HUDEP-2 (cell line): Measurements from ENCODE around the gene SSNA1.

ENCODE experiments used
- DNase-seq, 76 experiments: peaks; one replicate each; lab custom pipeline; 2025; ENCODE audit not compliant: unreplicated experiment in 76 of 76; lab: John Stamatoyannopoulos, UW

SSNA1 gene

DNA sequence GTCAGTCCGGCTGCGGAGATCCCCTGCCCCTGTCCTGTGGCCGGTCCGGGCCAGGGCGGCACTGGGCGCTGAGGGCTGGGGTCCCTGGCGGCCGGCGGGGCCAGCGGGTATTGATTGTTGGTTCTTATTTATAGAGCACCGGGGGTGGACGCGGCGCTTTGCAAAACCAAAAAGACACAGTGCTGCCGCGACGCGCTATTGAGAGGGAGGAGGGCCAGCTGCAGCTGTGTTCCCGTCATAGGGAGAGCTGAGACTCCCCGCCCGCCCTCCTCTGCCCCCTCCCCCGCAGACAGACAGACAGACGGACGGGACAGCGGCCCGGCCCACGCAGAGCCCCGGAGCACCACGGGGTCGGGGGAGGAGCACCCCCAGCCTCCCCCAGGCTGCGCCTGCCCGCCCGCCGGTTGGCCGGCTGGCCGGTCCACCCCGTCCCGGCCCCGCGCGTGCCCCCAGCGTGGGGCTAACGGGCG is 21.2 kb upstream of the SSNA1 start:
- DNase-seq: peak in 2 of 76 experiments; percentile 5 to 34

DNA sequence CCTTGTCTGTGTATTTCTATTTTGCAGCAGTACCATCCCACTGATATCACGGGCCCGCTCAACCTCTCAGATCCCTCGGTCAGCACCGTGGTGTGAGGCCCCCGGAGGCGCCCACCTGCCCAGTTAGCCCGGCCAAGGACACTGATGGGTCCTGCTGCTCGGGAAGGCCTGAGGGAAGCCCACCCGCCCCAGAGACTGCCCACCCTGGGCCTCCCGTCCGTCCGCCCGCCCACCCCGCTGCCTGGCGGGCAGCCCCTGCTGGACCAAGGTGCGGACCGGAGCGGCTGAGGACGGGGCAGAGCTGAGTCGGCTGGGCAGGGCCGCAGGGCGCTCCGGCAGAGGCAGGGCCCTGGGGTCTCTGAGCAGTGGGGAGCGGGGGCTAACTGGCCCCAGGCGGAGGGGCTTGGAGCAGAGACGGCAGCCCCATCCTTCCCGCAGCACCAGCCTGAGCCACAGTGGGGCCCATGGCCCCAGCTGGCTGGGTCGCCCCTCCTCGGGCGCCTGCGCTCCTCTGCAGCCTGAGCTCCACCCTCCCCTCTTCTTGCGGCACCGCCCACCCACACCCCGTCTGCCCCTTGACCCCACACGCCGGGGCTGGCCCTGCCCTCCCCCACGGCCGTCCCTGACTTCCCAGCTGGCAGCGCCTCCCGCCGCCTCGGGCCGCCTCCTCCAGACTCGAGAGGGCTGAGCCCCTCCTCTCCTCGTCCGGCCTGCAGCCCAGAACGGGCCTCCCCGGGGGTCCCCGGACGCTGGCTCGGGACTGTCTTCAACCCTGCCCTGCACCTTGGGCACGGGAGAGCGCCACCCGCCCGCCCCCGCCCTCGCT is 20.5 kb upstream of the SSNA1 start:
- DNase-seq: peak in 49 of 76 experiments; percentile 5 to 71 (median 41)

DNA sequence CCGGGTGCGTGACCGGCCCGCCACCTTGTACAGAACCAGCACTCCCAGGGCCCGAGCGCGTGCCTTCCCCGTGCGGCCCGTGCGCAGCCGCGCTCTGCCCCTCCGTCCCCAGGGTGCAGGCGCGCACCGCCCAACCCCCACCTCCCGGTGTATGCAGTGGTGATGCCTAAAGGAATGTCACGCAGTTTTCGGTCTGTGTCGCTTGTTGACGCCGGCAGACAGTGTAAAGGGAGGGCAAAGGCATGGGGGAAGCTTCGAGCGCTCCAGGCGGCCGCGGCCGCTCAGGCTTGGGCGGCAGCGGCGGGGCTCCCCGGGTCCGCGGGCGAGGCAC is 19.9 kb upstream of the SSNA1 start:
- peak in 8 of 76 experiments; percentile 19 to 60 (median 35) for DNase-seq

DNA sequence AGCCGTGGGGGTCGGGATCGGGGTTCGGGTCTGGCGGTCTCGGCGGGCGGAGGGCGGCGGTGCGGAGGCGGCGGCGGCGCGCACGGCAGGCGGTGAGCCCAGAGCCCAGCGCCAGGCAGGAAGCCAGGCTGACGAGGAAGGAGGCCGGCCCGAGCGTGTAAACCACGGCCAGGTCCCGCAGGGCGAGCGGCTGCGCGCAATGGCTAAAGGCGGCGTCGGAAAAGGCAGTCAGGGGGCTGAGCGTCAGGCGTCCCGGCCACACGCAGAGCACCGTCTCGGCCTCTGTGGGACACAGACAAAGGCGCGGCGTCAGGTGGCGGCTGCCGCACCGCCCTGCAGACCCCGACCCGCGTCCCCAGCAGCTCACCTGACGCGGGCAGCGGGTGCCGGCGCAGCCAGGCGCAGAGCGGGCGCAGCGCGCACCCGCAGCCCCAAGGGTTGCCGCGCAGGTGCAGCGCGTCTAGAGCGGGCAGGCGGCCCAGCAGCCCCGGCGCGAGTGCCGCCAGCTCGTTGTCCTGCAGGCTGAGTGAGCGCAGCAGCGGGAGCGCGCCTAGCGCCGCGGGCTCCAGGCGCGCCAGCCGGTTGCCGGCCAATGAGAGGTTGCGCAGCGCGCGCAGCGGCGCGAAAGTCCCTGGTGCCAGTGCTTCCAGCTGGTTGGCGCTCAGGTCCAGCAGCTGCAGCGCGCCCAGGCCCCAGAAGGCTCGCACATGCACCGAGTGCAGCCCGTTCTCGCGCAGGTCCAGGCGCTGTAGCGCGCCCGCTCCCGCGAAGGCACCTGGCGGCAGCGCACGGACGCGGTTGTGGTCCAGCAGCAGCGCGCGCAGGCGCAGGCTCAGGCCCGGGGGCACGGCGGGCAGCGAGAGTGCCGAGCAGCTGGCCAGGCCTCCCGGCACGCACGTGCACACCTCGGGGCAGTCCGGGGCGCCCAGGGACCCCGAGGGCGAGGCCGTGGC is 19.3 kb upstream of the SSNA1 start:
- DNase-seq: peak in 45 of 76 experiments; percentile 11 to 61 (median 28)

DNA sequence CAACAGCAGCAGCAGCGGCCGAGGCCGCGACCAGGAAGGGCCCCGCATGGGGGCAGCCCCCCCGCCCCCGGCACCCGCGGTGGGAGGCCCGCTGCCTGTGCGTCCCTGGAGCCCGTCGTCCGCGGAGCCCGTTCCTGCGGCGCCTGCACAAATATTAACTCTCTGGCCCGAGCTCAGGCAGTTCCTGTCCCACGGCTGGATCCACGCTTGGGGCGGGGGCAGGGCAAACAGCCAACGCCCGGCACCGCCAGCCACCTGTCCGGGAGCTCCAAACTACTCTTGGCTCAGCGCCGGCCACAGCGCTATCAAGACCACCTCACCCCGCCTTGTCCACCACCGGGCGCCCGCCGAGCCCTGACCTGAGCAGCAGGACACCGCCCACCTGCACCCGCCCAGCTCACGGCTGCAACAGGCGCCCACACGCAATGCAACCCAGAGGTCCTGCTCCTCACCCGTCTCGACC is 18.5 kb upstream of the SSNA1 start, which contains the start of gene LRRC26:
Gene LRRC26 (minus strand): TSS at position 156 of the 463 bp plus-strand sequence. CDS start 108 bp downstream, at position 48.
- no peak for DNase-seq

DNA sequence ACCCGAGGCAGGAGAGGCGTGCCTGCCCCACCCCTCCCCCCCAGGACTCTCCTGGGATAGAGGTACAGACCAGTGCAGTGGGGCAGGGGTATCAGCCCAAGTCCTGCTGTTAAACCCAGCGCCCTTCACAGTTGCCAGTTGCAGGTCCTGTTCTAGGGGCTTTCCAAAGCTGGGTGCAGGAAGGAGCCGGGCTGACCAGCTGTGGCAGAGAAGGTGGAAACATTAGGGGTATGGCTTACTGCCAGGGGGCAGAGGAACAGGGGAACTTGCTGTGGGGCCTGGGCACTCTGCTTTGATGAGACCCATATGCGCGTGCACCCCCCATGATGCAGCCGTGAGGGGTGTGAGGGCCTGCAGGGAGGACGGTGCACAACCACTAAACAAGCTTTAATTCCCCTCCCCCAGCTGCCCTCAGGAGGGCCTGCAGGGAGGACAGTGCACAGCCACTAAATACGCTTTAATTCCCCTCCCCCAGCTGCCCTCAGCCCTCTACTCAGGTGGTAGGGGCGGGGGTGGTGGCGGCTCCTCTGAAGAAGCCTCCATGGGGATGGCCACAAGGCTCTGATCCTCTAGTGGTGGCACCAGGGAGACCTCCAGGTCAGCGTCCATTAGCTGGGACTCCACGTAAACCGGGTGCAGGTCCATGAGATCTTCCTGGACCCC is 17.9 kb upstream of the SSNA1 start:
- DNase-seq: no peak

DNA sequence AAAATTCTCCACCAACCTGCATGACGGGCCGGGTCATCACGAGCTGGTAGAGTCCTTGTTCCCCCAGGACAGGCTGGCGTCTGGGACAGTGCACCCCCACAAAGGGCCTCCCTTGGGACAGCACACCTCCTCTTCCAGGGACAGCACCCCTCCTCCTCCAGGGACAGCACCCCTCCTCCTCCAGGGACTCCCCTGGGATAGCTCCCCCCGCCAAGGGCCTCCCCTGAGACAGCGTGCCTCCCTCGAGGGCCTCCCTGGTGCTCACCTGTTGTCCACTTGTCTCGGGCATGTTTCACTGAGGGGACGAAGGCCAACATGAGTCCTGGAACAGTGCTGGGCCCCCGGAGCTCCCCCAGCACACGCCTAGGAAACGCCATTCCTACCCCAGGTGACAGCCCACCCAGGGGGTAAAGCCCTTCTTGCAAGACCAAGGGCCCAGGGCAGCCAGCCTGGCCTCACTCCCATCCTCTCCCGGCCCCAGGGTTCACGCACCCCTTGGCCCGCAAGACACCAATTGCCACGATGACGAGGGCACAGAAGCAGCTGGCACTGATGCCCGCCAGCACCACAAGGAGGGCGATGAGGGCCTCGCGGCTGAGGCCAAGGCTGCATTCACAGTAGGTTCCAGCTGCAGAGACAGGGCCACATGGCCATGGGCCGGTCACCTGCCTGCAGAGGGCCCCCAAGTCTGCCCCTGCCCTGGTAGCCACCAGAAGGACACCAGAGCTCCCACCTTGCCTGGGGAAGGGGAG is 17.2 kb upstream of the SSNA1 start:
- no peak for DNase-seq

DNA sequence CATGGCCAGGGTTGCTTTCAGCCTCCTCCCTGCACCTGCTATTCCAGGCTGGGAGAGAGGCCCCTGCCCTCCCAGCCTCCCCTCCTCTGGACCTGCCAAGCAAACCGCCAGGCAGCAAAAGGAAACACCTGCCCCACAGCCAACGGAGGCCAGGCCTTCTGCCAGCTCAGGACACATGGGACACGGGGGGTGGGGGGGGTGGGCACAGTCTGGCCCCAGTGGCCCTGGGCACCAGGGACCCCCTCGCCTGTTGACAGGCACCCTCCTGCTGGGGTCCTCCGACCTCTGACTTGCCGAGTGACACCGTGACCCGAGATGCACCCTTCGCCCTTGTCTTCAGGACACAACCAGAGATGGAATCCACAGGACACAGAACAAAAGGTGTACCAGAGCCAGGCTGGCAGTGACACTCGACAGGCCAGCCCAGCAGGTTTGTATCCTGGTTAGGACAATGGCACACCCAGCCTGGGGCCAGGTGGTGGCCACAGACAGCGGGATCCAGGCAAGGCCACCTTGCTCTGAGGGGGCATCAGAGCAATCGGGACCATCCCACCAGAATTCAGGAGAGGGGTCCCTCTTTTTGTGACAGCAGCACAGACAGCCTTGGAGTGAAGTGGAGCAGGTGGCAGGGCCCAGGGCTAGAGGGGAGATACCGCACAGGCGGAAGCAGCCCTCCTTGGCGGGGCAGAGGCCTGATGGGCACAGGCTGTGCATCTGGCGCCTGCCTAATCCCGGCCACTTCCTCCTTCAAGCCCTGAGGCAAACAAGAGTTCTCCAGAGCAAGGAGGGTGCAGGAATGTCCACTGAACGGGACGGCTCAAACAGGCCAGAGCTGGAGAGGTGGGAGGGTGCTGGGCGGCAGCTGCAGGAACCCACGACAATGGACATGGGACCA is 15.3 kb upstream of the SSNA1 start:
- DNase-seq: no peak

DNA sequence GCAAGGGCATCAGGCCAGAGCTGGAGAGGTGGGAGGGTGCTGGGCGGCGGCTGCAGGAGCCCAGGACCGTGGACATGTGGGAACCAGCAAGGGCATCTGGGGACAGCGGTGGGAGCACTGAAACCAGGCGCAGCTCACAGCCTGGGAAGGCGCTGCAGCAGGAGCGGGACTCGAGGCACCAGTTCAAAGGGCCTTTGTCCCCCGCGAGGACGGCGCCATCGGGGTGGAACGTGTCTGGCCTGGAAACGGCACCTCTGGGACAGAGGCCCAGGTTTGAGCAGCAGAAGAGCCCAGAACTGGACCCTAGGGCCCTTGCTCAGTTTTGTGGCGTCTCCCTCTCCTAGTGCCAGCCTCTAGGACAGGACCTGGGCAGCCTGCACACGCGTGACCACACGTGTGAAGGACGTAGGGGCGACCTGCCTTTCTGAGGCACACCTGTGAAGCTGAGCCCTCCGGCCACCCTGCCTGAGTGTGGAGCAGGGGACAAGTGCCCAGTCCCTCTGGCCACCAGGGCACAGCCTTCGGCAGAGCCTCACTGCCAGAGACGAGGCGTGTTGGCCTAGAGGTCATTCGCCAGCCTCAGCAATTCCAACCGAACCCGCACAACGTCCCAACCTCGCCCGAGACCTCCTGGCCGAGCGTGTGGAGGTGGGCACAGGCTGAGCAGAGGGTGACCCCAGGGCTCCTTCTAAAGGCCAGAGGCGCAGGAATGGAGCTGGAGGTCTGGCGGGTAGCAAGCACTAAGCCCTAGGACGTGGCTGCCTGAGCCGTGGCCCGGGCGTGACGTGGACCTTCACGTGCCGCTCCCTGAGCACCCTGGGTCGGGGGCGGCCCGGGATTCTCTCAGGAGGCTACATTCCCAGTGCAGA is 14.4 kb upstream of the SSNA1 start:
- DNase-seq: no peak

DNA sequence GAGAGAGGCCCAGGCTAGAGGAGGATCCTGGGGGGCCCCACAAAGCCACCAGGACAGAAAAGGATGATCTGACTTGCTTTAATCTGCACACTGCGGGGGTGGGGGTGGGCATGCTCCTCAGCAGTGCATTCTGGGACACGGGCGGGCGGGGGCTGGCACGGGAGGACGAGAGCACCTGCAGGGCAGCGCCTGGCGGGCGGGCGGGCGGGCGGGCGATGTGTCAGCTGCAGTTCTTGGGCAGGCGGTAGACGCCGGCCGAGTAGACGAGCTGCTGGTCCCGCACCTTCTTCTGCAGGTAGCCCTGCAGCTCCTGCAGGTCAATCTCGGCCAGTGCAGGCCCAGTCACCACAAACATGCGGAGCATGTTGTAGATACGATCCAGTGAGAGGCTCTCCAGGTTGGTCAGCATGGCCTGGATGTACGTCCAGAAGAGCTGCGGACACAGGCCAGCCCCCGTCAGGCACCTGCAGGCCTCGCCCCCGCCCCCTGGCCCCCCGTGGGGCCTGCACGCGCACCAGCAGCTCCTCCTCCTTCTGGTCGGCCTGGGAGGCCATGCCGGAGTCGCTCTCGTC is 13.7 kb upstream of the SSNA1 start:
- no peak for DNase-seq

DNA sequence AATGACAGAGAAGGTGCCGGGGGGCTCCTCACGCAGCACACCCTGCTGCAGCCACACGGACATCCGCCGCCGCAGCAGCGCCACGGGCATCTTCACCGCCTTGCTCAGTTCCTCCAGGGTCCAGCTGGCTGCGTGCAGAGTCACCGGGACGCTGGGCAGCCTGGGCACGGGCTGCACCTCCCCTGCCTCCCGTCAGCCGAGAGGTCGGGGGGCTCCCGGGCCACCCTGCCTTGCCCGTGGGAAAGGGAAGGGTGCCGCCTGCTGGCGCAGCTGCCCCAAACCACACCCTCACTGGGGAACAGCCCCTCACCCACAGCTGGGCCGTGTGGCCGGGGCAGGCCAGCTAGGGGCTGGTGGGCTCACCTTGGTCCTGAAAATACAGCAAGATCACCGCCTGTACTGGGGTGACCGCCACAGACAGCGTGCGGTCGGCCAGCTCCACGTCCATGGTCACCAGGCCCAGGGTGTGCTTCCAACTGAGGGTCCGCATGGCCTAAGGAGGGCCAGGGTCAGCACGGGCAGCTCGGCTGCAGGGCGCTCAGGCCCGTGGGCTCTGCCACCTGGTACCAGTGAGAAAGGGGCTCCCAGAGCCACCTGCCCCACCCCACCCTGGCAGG is 13.0 kb upstream of the SSNA1 start:
- DNase-seq: no peak

DNA sequence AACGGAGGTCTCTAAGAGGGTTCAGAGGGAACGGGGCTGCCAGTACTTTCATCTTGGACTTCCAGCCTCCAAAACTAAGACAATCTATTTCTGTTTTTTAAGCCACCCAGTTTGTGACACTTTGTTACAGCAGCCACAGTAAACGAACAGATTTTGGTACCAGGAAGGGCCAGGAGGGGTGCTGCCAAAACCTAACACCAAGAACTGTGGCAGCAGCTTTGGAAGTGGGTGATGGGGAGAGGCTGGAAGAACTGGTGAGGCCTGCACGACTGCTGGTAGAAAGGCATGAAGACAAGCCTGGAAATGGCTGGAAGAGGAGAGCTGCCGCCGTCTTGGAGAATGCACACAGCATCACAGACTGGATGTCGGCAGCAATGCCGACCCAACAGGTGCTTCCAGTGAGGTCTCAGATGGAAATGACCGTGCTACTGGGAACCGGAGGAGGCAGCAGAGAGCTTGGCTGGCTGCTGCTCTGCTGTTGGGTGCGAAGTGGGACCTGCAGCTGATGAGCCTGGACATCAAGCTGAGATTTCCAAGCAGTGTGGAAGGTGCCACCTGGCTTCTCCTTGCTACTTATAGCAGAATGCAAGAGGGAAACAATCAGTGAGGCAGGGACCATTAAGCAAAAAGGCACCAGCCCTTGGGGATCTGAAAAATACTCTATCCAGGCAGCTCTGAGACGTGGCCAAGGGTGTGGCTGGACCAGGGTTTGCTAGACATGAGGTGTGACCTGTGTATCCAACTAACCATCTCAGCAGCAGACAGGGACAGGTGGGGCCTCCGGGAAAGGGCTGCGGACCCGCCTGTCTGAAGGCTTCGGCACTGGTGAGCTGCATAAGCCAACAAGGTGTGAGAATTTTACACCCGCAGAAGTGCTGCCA is 11.9 kb upstream of the SSNA1 start:
- DNase-seq: peak in 32 of 76 experiments; percentile 3 to 57 (median 22)

DNA sequence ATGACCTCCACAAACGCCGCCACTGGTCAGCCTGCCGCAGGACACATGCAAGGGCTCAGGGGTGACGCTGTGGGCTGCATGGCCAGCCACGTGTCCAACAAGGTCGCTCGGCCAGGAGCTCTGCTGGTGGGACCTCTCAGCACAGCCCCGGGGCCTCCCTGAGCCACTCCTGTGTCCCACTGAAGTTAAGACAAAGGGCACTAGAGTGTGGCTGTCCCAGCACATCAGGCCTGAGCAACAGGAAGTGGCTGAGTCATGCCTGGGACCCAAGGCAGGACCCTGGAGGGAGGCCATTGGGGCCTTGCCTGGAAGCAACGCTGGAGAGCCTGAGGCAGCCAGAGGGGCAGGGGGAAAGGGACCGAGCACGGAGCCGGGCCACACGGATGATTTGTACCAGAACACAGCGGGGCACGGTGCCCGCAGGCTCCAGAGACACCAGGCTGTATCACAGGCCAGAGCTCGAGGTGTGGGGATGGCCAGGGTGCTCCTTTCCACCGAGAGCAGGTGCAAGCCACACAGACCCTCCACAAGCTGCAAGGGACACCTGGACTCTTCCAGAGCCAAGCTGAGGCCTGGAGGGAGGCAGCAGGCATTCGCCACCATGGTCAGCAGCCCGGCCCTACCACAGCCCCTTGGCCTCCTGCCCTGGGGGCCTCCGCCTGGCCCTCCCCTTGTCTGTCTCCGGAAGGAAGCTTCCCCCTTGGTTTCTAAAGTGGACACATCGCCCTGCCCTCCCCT is 10.1 kb upstream of the SSNA1 start:
- DNase-seq: no peak

DNA sequence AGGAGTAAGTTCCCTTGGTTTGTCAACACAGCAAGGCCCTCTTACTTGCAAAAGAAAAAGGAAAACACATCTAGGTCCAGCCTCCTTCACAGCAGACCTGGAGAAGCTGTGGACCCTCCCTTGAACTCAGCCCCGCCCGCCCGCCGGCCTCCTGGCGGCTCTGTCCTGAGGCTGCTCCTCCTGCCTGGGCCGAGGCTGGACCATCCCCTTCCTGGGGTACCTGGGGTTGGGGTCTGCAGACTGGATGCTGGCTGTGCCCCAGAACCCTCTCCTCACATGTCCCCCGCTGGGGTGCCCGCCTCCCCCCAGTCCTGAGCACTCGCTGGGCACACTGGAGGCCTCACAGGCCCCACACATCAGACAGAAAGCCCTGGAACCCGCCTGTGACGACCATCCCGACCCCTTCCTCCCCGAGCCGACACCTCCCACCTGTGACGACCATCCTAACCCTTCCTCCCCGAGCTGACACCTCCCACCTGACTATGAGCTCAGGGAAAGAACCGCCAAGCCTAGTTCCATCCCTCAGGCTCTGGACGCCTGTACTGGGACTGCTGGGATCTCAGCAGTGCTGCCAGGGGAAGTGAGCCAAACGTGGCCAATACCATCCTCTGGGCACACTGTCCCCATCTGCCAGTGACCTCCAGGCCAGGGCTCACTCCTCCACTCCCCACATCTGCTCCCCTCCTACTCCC is 9.4 kb upstream of the SSNA1 start:
- no peak for DNase-seq

DNA sequence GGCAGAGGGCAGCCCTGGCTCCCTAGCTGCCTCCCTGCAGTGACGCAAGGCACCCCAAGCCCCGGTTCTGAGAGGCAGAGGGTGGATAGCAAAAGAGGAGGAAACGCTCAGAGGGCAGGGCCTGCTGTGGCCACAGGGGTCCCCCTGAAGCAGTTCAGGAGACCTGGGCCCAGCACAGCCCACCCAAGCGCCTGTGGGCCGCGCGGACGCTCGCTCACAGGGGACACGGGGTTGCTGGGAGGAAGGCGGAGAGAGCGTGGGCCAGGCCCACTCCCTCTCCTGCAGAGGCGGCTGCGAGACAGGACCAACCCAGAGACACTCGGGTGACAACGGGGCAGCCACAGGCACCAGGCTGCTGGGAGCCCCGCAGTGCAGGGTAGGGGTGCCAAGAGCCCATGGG is 8.7 kb upstream of the SSNA1 start:
- no peak for DNase-seq
